Fibroblast of mammary gland (primary cell): ENCODE measurements around the gene YEATS2.
A peak's percentile ranks its signal among the peaks of the same experiment; 100 is the strongest.
"Not testable (repeated sequence)": the region's sequence is repeated elsewhere in the genome, so short reads cannot be mapped to it uniquely, and the experiment has no call there.

Experiments
- DNase-seq: peaks from one replicate; pipeline ENCODE4 v3.0.0-alpha.2; 2010; ENCODE audit warnings: low read depth
- H3K4me3 ChIP-seq: 2 replicates; pipeline ENCODE4 v1.5.1; 2011; ENCODE audit warnings: low read depth, mild to moderate bottlenecking, low read length, moderate library complexity; ENCODE audit not compliant: control insufficient read depth
- CTCF ChIP-seq: conservative IDR thresholded peaks from 2 replicates; pipeline ENCODE4 v1.5.1; 2011; ENCODE audit warnings: low read depth, low read length, inconsistent platforms; ENCODE audit not compliant: control insufficient read depth, insufficient read depth

Gene YEATS2

DNA sequence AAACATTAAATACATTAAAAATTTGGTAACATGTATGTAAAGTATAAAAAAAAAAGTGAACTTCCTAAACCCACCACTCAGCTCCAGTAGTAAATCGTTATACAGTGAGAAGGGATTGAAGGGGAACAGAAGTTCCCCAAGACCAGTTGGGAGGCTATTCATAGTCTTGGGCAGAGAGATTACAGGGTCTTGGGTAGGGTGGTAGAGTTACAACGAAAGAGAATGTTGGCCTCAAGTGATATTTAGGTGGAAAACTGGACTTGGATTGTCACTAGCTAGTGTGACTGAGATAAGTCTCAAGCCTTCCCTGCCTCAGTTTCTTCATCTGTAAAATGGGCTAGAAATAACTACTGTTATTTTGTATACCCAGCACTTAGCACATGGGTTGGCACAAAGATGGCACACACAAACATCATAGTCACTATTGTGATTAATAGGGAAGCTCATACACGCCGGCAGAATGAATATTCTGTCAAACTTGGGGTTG, 431 bp upstream of the YEATS2 start:
- TF ChIP-seq CTCF, result no peak
- H3K4me3 ChIP-seq, result peak overlapping the region; percentile 97
- DNase-seq, result no peak

DNA sequence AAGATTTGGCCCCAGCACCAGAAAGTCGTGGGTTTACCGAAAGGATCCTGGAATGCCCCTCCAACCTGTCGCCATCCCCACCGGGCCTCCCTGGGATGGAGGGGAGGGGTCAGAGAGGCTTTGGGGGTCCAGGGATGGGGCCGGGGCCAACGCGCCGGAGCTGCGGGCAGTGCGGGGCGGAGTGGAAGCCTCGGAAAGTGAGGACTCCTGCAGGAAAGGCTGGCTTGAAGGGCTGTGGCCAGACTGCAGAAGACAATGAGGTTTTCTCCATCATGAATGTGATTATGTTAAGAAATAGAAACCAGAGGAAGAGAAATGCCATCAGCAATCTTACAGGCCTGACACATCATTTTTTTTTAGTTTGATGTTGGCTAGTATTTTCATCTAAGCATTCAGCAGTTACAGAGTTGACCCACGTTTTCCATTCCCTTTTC, 738 bp downstream of the YEATS2 start:
- no peak for TF ChIP-seq CTCF
- DNase-seq, result peak; percentile 39
- peak overlapping the region; percentile 97 for H3K4me3 ChIP-seq

DNA sequence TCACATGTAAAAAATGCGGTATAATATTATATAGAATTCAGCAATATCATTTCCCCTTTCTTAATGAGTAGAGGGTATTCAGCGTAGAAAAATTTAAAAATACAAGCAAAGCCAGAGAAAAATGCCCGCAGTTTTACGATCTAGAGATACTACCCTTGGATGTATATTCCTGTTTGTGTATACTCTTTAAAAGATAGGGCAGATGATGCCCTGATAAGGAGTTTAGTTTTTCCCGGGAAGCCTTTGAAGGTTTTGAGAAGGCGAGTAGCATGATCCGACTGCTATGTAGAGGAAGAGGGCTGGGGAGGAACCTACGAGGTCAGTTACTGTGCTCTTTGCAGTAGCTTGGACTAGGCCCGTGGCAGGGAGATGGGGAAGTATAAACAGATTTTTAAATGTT, 1.2 kb downstream of the YEATS2 start:
- peak overlapping the region; percentile 97 for H3K4me3 ChIP-seq
- DNase-seq, result peak; percentile 43
- TF ChIP-seq CTCF, result no peak

- no peak for DNase-seq
- peak overlapping the region; percentile 97 for H3K4me3 ChIP-seq
- TF ChIP-seq CTCF, result no peak
Observed at GRCh38 chr3:183699238-183699947, 1.8 kb downstream of the YEATS2 start.

GRCh38 chr3:183701744-183702143, 4.1 kb downstream of the YEATS2 start:
- DNase-seq, result no peak
- no peak for TF ChIP-seq CTCF
- H3K4me3 ChIP-seq, result no peak overlapping the region

GRCh38 chr3:183703892-183704291, 6.3 kb downstream of the YEATS2 start:
- DNase-seq, H3K4me3 ChIP-seq: not testable (repeated sequence)

GRCh38 chr3:183710231-183710630, 12.6 kb downstream of the YEATS2 start:
- no peak for TF ChIP-seq CTCF
- no peak overlapping the region for H3K4me3 ChIP-seq
- no peak for DNase-seq
